Calu3 (cell line): ENCODE data around the gene ZBTB39. TPM values are rescaled to one million over a fixed set of nuclear protein-coding genes. Genes with fewer than 3 reads are reported as not detected.

Experiments used
- BruUV-seq: library from RNA; stranded (reverse); fragments of 400-500 nt; replicated peaks from 2 replicates; lab custom pipeline; 2021; lab: Mats Ljungman, UMichigan
- CTCF ChIA-PET: fragments of 300-600 bp; sonication (Branson Sonifier 250); formaldehyde crosslinking; loops from one replicate; lab custom pipeline; 2022; ENCODE audit warnings: antibody characterized with exemption; lab: Charles Lee
- DNase-seq: peaks from one replicate; pipeline ENCODE4 v3.0.0; 2022
- H3K27ac Mint-ChIP-seq: one replicate; pipeline ENCODE4 v1.8.0; 2022; ENCODE audit warnings: mixed read lengths; ENCODE audit not compliant: unreplicated experiment
- H3K27me3 Mint-ChIP-seq: one replicate; pipeline ENCODE4 v1.8.0; 2022; ENCODE audit warnings: mixed read lengths; ENCODE audit not compliant: unreplicated experiment
- H3K36me3 Mint-ChIP-seq: one replicate; pipeline ENCODE4 v1.8.0; 2022; ENCODE audit warnings: mild to moderate bottlenecking, moderate library complexity, mixed read lengths; ENCODE audit not compliant: insufficient read depth, unreplicated experiment
- H3K4me1 Mint-ChIP-seq: one replicate; pipeline ENCODE4 v1.8.0; 2022; ENCODE audit warnings: mild to moderate bottlenecking, low read depth, mixed read lengths; ENCODE audit not compliant: unreplicated experiment
- H3K4me3 Mint-ChIP-seq: one replicate; pipeline ENCODE4 v1.8.0; 2022; ENCODE audit warnings: mild to moderate bottlenecking, low read depth, moderate library complexity, mixed read lengths; ENCODE audit not compliant: unreplicated experiment
- H3K9me3 Mint-ChIP-seq: one replicate; pipeline ENCODE4 v1.8.0; 2022; ENCODE audit warnings: low read depth, mixed read lengths; ENCODE audit not compliant: unreplicated experiment
- CTCF ChIP-seq: fragments of 200-600 bp; IDR thresholded peaks from one replicate; pipeline ENCODE4 v1.8.0; 2022; ENCODE audit warnings: antibody characterized with exemption; ENCODE audit not compliant: unreplicated experiment
- intact Hi-C: fragments of 100-400 bp; cut with micrococcal nuclease; formaldehyde crosslinking; loops from one replicate; pipeline ENCODE4 v1.10.0; 2022; ENCODE audit not compliant: unreplicated experiment
- total RNA-seq: library from RNA; stranded (reverse); gene quantifications from 2 replicates; pipeline ENCODE4 v1.2.3, GENCODE V29; 2022

Gene ZBTB39
- total RNA-seq, 1 experiment from 2014 or later = 10.8 TPM

- no peak for TF ChIP-seq CTCF
- Mint-ChIP-seq H3K9me3 (no peaks in the 10 kb centered on the region), H3K4me1 (peaks cover 10% of the 10 kb centered on the region), H3K36me3 (peaks cover 15% of the 10 kb centered on the region), H3K27me3 (peaks cover 57% of the 10 kb centered on the region), H3K27ac (no peak overlapping the region), H3K4me3 (no peak overlapping the region)
- BruUV-seq = no TSS peak
- intact Hi-C loops = loop anchor here (1.0 to 2.0 kb wide), 2 partner anchors 102 to 173 kb away; no protein-coding TSS in a partner anchor
- CTCF ChIA-PET = no interaction called here
- DNase-seq = no peak
These were observed 3.7 kb upstream of the ZBTB39 start for GRCh38 chr12:57009949-57010626.

- CTCF ChIA-PET = interaction anchor here (0.9 kb wide), 1 partner anchor 104 kb away, joined by 7 read pairs; no protein-coding TSS in a partner anchor
- Mint-ChIP-seq H3K9me3 (no peaks in the 10 kb centered on the region), H3K36me3 (peaks cover 15% of the 10 kb centered on the region), H3K27ac (no peak overlapping the region), H3K27me3 (peaks cover 38% of the 10 kb centered on the region), H3K4me3 (no peak overlapping the region), H3K4me1 (peaks cover 14% of the 10 kb centered on the region)
- DNase-seq = peak; percentile 32
- BruUV-seq = no TSS peak
- TF ChIP-seq CTCF = no peak
- intact Hi-C loops = loop anchor here (1.0 to 2.0 kb wide), 2 partner anchors 54 to 175 kb away; no protein-coding TSS in a partner anchor
These were observed 1.8 kb upstream of the ZBTB39 start for GRCh38 chr12:57008178-57008577.

GRCh38 chr12:57006809-57007475, 596 bp upstream of the ZBTB39 start:
- peaks cover 15% of the 10 kb centered on the region for H3K36me3 Mint-ChIP-seq
- no peak for DNase-seq
- intact Hi-C loops = no loop called here
- TF ChIP-seq CTCF = peak; percentile 2
- H3K27me3 Mint-ChIP-seq = peaks cover 25% of the 10 kb centered on the region
- CTCF ChIA-PET = interaction anchor here (0.6 kb wide), 1 partner anchor 105 kb away, joined by 3 read pairs; no protein-coding TSS in a partner anchor
- no TSS peak for BruUV-seq
- H3K9me3 Mint-ChIP-seq = no peaks in the 10 kb centered on the region
- H3K4me1 Mint-ChIP-seq = peaks cover 14% of the 10 kb centered on the region
- peak overlapping the region; percentile 93 for H3K4me3 Mint-ChIP-seq
- H3K27ac Mint-ChIP-seq = peak overlapping the region; percentile 69

- no peak for DNase-seq
- Mint-ChIP-seq H3K36me3 (peaks cover 15% of the 10 kb centered on the region), H3K4me3 (no peak overlapping the region), H3K9me3 (no peaks in the 10 kb centered on the region), H3K27me3 (peaks cover 3% of the 10 kb centered on the region), H3K27ac (no peak overlapping the region), H3K4me1 (peaks cover 19% of the 10 kb centered on the region)
- no peak for TF ChIP-seq CTCF
- BruUV-seq = no TSS peak
- CTCF ChIA-PET = interaction anchor here (0.8 to 1.4 kb wide), 2 partner anchors 19 to 26 kb away, joined by 4 read pairs; no protein-coding TSS in a partner anchor
- intact Hi-C loops = no loop called here
These were observed 1.7 kb downstream of the ZBTB39 start for GRCh38 chr12:57004651-57005050.
